Thyroid gland (tissue), 4 donors: ENCODE results near the gene PHETA2.

ENCODE experiments used
- POLR2A ChIP-seq, 2 donors: fragments of 450-650 bp; IDR thresholded peaks; one replicate each; pipeline ENCODE4 v1.6.1; 2017; ENCODE audit warnings: antibody characterized with exemption in 2 of 2, mild to moderate bottlenecking in 2 of 2, moderate library complexity in 1 of 2
- TF ChIP-seq, protein P1 (sequence below), 6 experiments: fragments of 200-600 bp in 3 of 6; fragments of 450-650 bp in 3 of 6; sonication (generic) in 3 of 6; IDR thresholded peaks; one replicate each; pipeline ENCODE4 v1.5.1; 2016 to 2019; ENCODE audit warnings: antibody characterized with exemption in 6 of 6, mild to moderate bottlenecking in 2 of 6, inconsistent platforms in 1 of 6, moderate library complexity in 1 of 6

DNA sequence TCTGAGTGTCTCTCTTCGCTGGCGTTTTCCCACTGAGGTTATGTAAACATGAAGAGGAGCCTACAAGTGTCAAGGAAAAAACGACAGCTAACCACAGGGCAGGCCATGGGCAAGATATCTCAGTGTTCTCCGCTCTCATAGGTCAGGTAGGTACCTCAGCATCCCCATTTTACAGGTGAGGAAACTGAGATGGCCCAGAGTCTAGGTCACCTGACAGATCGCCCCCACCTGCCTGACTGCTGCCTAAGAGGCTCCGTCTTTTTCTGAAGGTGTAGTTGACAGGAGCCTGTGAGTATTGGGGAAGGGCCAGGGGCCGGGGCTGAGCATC is 17.4 kb downstream of the PHETA2 start:
- TF ChIP-seq, protein P1, sequence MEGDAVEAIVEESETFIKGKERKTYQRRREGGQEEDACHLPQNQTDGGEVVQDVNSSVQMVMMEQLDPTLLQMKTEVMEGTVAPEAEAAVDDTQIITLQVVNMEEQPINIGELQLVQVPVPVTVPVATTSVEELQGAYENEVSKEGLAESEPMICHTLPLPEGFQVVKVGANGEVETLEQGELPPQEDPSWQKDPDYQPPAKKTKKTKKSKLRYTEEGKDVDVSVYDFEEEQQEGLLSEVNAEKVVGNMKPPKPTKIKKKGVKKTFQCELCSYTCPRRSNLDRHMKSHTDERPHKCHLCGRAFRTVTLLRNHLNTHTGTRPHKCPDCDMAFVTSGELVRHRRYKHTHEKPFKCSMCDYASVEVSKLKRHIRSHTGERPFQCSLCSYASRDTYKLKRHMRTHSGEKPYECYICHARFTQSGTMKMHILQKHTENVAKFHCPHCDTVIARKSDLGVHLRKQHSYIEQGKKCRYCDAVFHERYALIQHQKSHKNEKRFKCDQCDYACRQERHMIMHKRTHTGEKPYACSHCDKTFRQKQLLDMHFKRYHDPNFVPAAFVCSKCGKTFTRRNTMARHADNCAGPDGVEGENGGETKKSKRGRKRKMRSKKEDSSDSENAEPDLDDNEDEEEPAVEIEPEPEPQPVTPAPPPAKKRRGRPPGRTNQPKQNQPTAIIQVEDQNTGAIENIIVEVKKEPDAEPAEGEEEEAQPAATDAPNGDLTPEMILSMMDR (IDR thresholded peaks at IDR 0.05) = no peak
- TF ChIP-seq POLR2A (IDR thresholded peaks at IDR 0.05) = no peak
